BJ (cell line): ENCODE results near the gene SAMHD1. TPM values are rescaled to one million over a fixed set of nuclear protein-coding genes. Genes with fewer than 3 reads are reported as not detected.

ENCODE experiments used
- CTCF ChIA-PET: fragments of 350-600 bp; formaldehyde crosslinking; extraction: SDS; loops from one replicate; lab custom pipeline; 2021; ENCODE audit warnings: antibody characterized with exemption, inconsistent platforms; lab: Yijun Ruan, JAX
- POLR2A ChIA-PET: fragments of 300-600 bp; sonication (Branson Sonifier 250); formaldehyde crosslinking; extraction: SDS; loops from one replicate; lab custom pipeline; 2021; ENCODE audit warnings: antibody characterized with exemption; lab: Charles Lee
- DNase-seq: peaks from one replicate; pipeline ENCODE4 v3.0.0-alpha.2; 2011; ENCODE audit warnings: low read depth
- H3K27me3 ChIP-seq: 2 replicates; pipeline ENCODE4 v1.6.0; 2011; ENCODE audit warnings: low read length; ENCODE audit not compliant: control insufficient read depth, insufficient read depth
- H3K36me3 ChIP-seq: 2 replicates; pipeline ENCODE4 v1.5.1; 2011; ENCODE audit warnings: low read length; ENCODE audit not compliant: control insufficient read depth, insufficient read depth
- H3K4me3 ChIP-seq: 2 replicates; pipeline ENCODE4 v1.5.1; 2011; ENCODE audit warnings: low read depth, mild to moderate bottlenecking, control low read depth, low read length
- polyA plus RNA-seq: library from polyadenylated mRNA; depleted of rRNA; stranded (reverse); fragments of >200 nt; gene quantifications from 2 replicates; pipeline ENCODE4 v1.2.3, GENCODE V29; 2011
- TF ChIP-seq, protein P1 (sequence below): IDR thresholded peaks from 2 replicates; pipeline ENCODE4 v1.5.1; 2011; ENCODE audit warnings: low read depth, mild to moderate bottlenecking, control low read depth, inconsistent platforms, low read length, moderate library complexity; ENCODE audit not compliant: insufficient read depth

The SAMHD1 gene
- polyA plus RNA-seq, 1 experiment = 5.6 TPM

DNA sequence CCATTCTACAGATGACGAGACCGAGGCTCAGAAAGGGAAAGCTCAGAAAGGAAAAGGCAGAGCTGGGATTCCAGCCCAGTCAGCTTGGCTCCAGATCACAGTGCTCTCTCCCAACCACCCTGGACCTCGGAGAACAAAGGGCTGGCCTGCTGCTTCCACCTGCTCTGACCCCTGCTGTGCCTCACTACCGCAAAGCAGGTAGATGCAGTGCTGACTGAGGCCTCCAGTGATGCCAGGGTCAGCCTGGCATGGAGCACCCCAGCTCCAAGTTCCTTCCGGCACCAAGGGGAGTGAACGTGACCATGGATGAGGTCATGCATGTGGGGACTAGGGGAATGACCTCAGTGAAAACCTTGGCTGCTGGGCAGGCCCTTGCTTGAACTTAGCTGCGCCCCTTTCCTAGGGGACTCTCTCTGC lies 96.3 kb downstream of the SAMHD1 start:
- H3K36me3 ChIP-seq = no peaks in the 10 kb centered on the region; the same call in 1 of the 2 replicates
- TF ChIP-seq, protein P1, sequence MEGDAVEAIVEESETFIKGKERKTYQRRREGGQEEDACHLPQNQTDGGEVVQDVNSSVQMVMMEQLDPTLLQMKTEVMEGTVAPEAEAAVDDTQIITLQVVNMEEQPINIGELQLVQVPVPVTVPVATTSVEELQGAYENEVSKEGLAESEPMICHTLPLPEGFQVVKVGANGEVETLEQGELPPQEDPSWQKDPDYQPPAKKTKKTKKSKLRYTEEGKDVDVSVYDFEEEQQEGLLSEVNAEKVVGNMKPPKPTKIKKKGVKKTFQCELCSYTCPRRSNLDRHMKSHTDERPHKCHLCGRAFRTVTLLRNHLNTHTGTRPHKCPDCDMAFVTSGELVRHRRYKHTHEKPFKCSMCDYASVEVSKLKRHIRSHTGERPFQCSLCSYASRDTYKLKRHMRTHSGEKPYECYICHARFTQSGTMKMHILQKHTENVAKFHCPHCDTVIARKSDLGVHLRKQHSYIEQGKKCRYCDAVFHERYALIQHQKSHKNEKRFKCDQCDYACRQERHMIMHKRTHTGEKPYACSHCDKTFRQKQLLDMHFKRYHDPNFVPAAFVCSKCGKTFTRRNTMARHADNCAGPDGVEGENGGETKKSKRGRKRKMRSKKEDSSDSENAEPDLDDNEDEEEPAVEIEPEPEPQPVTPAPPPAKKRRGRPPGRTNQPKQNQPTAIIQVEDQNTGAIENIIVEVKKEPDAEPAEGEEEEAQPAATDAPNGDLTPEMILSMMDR = no peak
- CTCF ChIA-PET = interaction anchor here (0.6 to 1.0 kb wide), 2 partner anchors 22 to 1896 kb away, joined by 3 to 4 read pairs; no protein-coding TSS in a partner anchor
- POLR2A ChIA-PET = no interaction called here
- H3K27me3 ChIP-seq = no peaks in the 10 kb centered on the region
- no peak overlapping the region for H3K4me3 ChIP-seq
- no peak for DNase-seq

DNA sequence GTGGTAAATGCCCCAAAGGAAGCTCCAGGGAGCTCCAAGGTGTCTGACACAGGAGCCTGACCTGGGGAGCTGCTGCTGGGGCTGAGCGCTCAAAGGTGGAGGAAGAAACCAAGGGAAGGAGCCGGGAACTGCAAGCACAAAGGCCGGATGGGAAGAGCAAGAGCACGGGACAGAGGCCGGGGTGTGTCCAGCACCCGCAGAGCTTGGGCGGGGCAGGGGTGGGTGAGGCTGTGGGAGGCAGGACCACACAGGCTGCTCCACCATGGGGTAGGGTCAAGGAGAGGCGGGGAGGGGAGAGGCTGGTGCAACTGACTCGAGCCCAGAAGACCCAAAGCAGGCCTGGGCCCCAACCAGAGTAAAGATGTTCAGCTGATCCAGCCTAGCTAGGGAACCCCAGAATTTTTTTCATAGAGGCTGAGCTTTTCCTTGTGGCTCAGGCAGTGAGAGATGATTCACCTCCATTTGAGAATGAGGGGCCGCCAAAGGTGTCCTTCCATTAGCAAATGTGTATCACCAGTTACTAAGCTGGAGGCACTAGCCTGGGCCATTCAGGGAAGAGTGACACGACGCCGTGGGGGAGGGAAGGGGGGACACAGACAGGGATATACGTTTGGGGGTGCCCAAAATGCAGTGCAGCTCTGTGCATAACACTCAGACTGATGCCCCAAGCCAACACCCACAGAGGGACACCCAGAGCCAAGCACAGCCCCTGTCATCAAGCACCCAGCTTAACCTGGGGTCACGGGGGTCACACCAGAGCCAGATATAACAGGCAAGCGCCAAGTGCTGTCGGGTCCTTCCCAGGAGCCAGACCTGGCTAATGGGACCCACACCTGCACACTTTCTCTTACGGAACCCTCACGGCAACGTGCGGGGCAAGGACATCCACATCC lies 96.9 kb downstream of the SAMHD1 start:
- POLR2A ChIA-PET = no interaction called here
- H3K27me3 ChIP-seq = no peaks in the 10 kb centered on the region
- no peak overlapping the region for H3K4me3 ChIP-seq
- TF ChIP-seq, protein P1 = no peak
- CTCF ChIA-PET = interaction anchor here (0.6 to 1.5 kb wide), 5 partner anchors 9 to 1896 kb away, joined by 3 to 6 read pairs (median 4); a partner anchor contains a TSS
- no peaks in the 10 kb centered on the region; the same call in 1 of the 2 replicates for H3K36me3 ChIP-seq
- DNase-seq = no peak

DNA sequence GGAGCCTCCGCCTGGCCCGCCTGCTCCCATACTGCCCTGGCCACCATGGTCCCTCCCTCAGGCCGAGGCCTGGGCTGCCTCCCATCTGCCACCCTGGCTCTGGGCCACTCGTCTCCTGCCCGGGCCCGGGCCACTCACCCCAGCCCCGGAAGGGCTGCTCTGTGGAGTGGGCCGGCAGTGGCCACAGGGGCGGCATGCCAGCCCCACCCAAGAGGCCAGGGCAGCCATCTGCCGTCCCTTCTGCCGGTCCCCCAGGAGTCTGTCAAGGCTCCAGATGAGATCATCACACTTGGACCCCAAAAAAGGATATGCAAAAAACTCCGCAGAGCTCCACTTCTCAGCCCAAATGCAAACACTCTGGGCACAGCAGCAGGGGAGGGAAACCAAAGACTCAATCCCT lies 99.3 kb downstream of the SAMHD1 start:
- TF ChIP-seq, protein P1 = no peak
- H3K4me3 ChIP-seq = no peak overlapping the region
- POLR2A ChIA-PET = no interaction called here
- no peaks in the 10 kb centered on the region; the same call in 1 of the 2 replicates for H3K36me3 ChIP-seq
- CTCF ChIA-PET = interaction anchor here (0.5 kb wide), 1 partner anchor 11 kb away, joined by 3 read pairs; no protein-coding TSS in a partner anchor
- H3K27me3 ChIP-seq = no peaks in the 10 kb centered on the region
- no peak for DNase-seq

DNA sequence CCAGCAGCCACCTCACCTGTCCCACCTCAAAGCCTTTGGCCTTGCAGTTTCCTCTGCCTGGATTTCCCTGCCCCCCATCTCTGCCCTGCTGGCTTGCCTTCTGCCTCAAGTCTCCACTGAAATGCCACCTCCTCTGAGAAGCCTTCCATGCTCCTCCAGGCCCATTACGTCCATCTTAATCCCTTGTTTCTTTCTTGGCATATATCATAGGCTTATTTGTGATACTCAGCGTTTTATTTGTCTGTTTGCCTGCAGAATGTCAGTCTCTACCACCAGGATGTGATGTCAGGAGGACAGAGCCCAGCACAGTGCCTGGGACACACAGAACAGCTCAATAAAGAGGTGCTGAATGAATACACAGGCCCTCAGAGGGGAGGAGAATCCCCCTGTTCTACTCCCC lies 100.0 kb downstream of the SAMHD1 start:
- ChIA-PET POLR2A (no interaction called here), CTCF (no interaction called here)
- Histone ChIP-seq H3K36me3 (no peaks in the 10 kb centered on the region; the same call in 1 of the 2 replicates), H3K27me3 (no peaks in the 10 kb centered on the region), H3K4me3 (no peak overlapping the region)
- TF ChIP-seq, protein P1 = no peak
- DNase-seq = no peak

DNA sequence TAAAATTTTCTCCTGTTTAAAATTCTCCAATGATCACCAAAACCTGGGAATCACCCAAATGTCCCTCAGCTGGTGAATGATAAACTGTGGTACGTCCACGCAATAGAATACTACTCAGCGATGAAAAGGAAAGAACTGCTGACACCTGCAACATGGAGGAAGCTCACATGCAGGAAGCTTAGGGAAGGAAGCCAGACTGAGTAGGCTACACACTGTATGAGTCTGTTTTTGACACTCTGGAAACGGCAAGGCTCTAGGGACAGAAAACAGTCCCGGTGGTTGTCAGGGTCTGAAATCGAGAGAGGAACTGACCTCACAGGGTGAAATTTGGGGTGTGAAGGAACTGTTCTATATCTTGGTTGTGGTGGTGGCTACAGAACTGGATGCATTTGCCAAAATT lies 100.7 kb downstream of the SAMHD1 start:
- TF ChIP-seq, protein P1 = no peak
- no peaks in the 10 kb centered on the region; the same call in 1 of the 2 replicates for H3K36me3 ChIP-seq
- no peak overlapping the region for H3K4me3 ChIP-seq
- POLR2A ChIA-PET = no interaction called here
- no peaks in the 10 kb centered on the region for H3K27me3 ChIP-seq
- no peak for DNase-seq
- CTCF ChIA-PET = interaction anchor here (0.8 to 6.0 kb wide), 2 partner anchors 10 to 15 kb away, joined by 3 to 30 read pairs; no protein-coding TSS in a partner anchor
